GM03348 (cell line): Measurements from ENCODE around the gene DGUOK.

Experiments used
- DNase-seq: peaks from one replicate; pipeline ENCODE4 v3.0.0; 2012; ENCODE audit warnings: low spot score

The DGUOK gene

GRCh38 chr2:73981081-73982001 is 54.7 kb downstream of the DGUOK start:
- DNase-seq, result peak; percentile 45

GRCh38 chr2:73982140-73982617 is 55.5 kb downstream of the DGUOK start:
- DNase-seq, result peak; percentile 55

DNA sequence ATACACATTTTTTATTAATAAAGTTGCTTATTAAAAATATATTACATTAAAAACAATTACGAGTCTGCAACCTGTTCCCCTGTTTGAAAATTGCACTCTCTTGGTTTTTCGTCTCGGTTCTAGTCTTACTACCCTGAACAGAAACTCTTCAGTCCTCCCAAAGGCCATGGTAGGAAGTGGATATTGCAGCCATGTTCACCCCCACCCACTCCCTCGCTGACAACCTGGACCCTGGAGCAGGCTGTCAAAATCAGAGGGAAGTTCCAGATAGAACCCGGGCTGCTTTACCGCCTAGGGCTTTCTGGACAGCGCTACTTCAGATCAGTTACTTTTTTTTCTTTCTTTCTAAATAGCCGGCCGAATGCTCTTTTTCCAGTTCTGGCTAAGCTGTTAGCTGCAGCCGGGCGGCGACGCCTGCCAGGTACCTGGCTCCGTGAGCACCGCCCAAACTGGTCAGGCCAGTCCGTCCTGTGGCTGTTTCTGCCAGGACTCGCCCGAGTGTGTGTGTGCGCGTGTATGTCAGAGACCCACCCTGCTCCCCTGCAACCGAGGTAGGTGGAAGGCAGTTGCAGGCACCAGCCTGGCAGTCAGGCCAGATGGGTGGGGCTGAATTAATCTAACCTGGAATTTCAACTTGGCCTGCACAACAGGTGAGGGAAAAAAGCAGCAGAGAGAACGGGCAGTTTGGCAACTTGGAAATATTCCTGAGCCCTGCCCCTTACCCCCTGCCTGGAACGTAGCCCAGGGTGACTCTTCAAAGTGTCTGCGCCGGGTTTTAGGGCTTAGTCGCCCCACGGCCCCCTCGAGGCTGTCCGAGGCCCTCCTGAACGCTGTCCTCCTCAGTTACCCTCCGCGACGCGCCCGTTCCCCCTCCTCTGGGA is 56.9 kb downstream of the DGUOK start:
- DNase-seq, result no peak

- DNase-seq, result peak; percentile 56
These were observed 57.7 kb downstream of the DGUOK start, which contains the start of gene TET3 for GRCh38 chr2:73984203-73984921. TET3 (plus strand) TSS chr2:73984910; CDS start chr2:73986404, 1,494 bp downstream.

DNA sequence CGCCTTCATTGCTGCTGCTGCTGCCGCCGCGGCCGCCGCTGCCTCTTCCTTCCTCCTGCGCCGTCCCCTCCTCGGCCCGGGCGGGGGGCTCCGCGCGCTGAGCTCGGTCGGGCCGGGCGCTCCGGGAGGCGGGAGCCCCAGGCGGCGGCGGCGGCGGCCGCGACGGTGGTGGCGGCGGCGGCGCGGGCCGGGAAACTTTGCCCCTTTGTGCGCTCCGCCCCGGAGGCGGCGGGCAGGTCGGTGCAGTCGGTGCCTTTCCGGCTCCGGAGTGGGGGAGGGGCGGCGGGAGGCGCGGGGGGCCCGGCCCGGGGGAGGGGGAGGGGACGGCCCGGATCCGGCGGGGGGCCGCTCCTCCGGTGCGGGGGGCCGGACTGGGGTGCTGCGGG is 58.2 kb downstream of the DGUOK start:
- DNase-seq, result peak; percentile 55

DNA sequence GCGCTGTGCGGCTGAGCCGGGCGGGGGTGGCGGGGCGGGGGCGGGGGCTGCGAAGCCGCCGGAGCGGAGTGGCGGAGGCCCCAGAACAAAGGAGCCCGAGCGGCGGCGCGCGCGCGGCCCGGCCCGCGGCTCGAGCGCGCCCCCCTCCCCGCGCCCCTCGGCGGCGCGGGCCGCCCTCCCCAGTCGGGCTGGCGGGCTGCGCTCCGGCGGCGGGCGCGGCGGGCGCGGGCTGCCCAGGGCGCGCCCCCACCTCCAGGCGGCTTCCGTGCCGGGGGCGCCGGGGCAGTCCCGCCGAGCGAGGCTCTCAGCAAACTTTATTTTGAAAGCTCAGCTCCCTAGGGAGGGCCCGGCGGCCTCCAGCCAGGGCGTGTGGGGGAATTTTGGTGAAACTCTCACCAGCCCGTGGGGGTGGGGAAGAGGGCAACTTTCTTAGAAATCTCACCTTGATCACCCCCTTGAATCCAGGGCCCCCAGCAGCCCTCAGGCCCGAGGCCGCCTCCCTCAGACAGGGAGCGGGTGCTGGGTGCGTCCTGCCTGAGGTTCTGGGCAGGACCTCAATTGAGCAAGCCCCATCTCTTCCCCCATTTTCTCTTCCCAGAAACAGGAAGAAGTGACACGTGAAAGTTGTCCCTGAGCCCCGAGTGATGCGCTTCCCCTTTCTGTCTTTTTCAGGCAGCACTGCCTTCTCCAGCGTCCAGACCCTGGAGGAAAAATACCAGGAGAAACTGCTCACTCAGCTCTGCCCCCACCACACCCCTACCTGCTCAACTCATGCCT is 58.8 kb downstream of the DGUOK start:
- DNase-seq, result peak; percentile 46

- DNase-seq, result no peak
These were observed 59.5 kb downstream of the DGUOK start for GRCh38 chr2:73986085-73986681.

GRCh38 chr2:73987109-73987947 is 60.6 kb downstream of the DGUOK start:
- no peak for DNase-seq

DNA sequence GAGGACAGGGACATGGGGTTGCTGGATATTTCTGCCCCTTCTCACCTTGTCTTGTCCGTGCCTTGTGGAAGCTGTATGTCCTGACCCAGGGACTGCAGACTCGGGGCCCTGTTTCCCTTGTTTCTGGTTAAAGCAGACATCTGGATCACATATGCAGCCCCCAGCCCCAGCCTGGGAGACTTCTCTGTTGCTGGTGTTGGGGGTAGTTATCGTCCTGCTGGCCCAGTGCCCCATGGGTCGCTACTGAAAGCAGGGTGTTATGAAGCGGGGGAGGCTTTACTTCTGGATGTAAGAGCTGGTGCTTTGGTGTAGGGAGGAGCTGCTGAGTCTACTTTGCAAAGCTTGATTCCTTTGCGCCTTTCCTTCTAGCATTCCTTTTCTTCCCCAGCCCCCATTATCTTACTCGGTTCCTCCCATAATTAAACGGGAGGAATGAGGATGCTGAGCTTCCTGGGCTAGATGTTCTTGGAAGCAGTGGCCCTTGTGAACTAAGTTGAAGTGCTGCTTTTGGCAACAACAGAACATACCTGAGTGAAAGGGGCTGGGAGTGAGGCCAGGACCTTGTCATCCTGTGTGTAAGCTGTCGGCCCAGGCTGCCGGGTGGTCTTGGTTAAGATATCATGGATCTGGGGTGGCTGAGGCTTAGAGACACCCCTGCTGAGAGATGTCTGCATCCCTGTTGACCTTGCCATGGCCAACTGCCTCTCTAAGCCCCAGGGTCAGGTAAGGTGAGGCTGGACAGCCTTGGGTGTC is 61.4 kb downstream of the DGUOK start:
- DNase-seq, result no peak

GRCh38 chr2:73989972-73990371 is 63.3 kb downstream of the DGUOK start:
- no peak for DNase-seq

DNA sequence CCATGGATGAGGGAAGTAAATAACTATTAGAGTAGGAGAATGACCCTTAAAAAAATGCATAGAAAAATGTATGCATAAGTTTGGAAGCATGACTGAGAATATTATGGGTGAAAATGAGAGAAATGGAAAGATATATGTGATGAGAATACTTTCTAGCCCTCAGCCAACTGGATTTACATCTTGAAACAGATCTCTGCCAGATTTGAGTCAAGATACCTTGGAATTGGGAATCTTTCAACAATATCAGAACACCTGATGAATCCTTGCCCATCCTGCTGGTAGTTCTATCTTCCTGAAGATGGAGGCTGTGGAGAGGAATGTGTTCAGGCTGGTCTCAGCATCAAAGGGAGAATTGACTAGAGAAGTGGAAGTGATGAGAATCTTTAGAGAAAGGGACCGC is 63.9 kb downstream of the DGUOK start:
- no peak for DNase-seq

DNA sequence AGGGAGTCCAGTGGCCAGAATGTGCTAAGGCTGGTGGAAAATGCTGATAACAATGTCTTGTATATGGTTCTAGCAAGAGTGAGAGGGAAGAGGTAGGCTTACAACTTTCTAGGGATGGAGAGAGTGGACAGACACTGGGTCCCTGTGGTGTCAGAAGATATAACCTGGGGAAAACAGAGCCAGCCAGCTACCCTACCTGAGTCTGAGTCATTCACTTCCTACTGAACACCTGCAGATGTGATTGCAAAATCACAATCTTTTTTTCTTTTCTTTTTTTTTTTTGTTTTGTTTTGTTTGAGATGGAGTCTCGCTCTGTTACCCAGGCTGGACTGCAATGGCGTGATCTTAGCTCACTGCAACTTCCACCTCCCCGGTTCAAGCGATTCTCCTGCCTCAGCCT is 65.4 kb downstream of the DGUOK start:
- DNase-seq, result no peak

- no peak for DNase-seq
These were observed 66.7 kb downstream of the DGUOK start for GRCh38 chr2:73993376-73993775.

DNA sequence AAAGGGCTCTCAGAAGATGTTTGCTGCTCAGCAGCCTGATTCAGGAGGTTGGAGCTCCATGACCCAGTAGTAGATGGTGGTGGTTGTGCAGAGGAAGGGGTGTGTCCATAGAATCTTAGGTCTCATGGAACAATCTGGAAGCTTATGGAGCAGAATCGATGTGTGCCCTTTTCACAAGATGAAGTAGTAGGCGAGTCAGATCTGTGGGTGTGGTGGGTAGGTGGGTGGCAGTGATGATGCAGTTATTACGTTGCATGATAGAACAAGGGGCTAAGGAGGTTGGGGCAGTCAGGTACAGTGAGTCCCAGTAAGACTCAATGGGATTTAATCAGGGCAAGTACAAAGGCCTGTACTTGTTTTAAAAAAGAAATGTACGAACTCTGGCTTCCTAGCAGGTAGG is 67.1 kb downstream of the DGUOK start:
- no peak for DNase-seq

DNA sequence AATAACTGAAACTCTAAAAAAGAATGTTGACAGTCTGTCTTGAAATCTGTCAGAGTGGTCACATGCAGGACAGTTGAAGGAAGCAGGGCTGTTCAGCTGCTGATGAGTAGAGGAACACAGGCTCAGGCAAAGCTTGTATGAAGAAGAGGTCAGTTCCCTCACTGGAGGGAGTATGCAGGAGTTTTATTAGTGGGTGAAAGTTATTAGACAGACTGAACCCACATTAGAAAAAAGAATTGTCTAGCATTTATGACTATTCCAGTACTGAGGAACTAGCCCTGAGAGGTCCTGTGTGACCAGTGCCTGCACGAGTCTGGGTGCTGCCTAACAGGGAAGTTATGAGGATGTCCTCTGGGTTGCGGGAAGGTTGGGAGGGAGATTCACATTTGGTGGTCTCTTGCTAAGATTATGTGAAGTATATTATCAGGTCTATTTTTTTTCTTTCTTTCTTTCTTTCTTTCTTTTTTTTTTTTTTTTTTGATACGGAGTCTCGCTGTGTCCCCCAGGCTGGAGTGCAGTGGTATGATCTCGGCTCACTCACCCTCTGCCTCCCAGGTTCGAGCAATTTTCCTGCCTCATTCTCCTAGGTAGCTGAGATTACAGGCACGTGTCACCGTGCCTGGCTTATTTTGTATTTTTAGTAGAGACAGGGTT is 67.6 kb downstream of the DGUOK start:
- no peak for DNase-seq

GRCh38 chr2:73995810-73996209 is 69.1 kb downstream of the DGUOK start:
- DNase-seq, result no peak

- DNase-seq, result no peak
These were observed 71.1 kb downstream of the DGUOK start for GRCh38 chr2:73997813-73998212.

DNA sequence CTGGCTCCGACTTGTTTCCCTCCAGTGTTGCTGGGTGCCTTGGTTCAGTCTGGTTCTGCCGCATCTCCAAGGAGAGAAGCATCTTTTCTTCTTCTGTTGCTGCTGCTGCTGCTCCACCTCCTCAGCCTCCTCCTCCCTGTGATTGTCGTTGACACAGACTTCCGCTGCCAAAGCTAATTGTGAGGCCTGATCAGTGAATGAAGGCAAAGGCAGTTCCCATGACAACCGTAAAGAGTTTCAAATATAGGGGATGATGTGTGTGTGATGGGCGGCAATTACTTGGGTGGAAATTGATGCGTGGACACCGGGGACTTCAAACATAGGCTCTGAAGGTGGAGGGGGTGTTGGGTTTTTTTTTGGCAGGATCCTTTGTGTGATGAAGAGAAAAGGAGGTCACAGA is 71.8 kb downstream of the DGUOK start:
- DNase-seq, result no peak

GRCh38 chr2:73998933-73999332 is 72.3 kb downstream of the DGUOK start:
- no peak for DNase-seq
